GM21447 (cell line): ENCODE measurements around the gene TRIM63.
A peak's percentile ranks its signal among the peaks of the same experiment; 100 is the strongest.

Experiments used
- ATAC-seq: cut with Tn5 transposase; IDR thresholded peaks from one replicate; pipeline ENCODE4 v1.9.1; 2021; ENCODE audit not compliant: unreplicated experiment

TRIM63 gene

DNA sequence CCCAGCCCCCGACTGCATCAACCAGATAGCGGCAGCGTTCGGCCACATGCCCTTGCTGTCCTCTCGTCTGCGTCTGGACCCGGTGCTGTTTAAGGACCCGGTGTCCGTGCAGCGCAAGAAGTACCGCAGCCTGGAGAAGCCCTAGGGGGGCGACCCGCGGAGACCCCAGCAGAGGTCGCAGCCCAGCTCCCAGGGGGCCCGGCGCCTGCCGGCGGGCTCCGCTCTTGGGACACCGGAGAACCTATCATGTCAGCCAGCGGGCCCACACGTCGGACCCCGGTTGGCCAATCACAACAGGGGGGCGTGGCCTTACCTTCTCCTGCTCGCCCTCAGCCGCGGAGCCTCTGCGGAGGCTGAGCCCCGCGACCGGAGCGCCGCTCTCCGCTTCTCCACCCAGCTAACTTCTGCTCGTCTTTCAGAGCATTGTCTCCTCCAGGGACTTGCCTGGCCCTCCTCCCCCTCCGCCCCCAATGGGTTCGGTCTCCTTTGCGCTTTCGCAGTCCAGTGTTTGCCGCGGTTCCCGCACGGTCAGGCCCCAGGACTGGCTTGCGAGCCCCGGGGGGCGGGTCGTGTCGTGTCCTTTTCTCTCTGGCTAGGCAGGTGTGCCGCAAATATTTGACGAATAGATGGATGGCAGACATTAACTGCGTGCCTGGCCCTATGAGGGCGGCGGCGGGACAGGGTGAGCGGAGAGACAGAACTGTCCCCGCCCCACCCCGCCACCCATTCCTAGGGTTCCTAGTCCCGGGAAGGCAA lies 32.0 kb downstream of the TRIM63 start:
- peak; percentile 92 for ATAC-seq

DNA sequence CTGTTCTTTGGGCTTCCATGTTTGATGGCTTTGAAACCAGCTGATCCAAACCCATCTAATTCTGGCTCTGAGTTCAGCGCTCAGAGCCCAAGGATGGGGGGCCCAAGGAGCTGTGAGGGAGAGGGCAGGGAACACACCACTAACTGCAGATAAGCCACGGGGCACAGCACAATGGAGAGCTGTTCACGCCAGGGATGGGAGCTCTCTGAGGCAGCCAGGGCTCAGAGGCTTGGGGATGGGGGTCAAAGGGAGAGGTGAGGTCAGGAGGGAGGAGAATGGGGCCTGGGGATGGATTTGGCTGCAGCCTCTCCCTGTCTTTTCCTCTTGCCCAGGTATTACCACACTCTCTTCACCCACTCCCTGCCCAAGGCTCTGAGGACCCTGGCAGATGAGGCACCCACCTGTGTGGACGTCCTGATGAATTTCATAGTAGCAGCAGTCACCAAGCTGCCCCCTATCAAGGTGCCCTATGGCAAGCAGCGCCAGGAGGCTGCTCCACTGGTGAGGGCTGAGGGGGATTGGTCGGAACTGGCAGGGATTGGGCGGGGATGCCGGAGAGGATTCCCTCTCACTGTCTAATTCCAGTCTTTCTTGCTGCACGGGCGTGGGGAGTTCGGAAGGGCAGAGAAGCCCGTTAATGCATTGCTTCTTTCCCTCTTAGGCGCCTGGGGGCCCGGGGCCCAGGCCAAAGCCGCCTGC lies 32.8 kb downstream of the TRIM63 start:
- no peak for ATAC-seq

DNA sequence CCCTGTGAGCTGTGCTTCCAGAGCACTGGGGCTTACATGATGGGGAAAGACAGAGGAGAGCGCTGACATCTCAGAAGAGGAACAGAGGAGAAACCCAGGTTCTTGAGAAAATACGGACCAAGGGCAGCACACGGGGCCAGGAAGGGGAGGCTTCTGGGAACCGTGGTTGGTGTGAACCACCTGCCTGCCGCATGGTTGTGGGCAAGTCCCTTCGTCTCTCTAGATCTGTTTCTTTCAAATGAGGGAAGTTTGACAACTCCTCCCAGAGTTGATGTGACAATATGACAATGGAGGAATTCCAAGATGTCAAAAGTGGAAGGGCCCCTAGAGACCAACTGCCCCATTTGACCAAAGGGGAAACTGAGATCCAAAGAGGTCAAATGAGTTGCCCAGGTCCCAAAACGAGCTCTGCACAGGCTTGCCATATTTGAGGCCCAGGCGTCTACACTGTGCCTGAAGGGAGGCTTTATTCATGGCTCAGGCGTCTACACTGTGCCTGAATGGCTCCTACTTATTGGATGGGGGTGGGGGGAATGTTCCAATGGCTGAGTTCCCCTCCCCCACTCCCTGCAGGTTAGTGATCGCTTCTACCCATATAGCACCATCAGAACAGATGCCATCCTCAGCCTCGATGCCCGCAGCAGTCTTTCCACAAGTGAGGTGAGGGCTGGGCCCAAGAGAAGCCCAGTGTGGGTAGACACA lies 34.6 kb downstream of the TRIM63 start:
- no peak for ATAC-seq

- ATAC-seq, result no peak
These were observed 35.7 kb downstream of the TRIM63 start for GRCh38 chr1:26031611-26032220.

GRCh38 chr1:26031196-26031595 lies 36.2 kb downstream of the TRIM63 start:
- ATAC-seq, result no peak

- no peak for ATAC-seq
These were observed 37.5 kb downstream of the TRIM63 start for GRCh38 chr1:26029864-26030481.

- no peak for ATAC-seq
These were observed 38.2 kb downstream of the TRIM63 start for GRCh38 chr1:26029054-26029863.

DNA sequence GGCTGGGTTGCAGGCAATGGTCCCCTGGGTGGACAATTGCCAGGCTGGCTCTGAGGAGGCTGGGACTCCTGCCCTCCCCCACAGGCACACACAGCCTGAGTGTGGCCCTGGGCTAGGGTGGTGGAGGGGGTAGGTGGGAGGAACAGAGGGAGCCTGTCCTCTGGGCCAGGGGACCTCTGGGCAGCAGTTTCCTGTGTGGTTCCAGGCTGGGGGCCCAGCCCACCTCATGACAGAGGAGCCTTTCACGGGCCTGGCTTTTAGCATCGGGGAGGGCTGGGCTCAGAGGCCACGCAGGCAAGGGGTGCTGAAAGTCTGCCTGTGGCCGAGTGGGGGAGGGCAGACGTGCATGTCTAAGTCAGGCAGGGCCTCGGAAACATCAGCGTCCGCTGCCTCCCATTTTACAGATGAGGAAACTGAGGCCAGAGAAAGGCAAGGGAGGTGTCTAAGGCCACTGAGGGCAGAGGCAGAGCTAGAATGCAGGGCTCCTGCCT lies 38.9 kb downstream of the TRIM63 start:
- ATAC-seq, result no peak

GRCh38 chr1:26027716-26028489 lies 39.5 kb downstream of the TRIM63 start:
- ATAC-seq, result no peak

GRCh38 chr1:26025517-26025916 lies 41.9 kb downstream of the TRIM63 start:
- no peak for ATAC-seq

DNA sequence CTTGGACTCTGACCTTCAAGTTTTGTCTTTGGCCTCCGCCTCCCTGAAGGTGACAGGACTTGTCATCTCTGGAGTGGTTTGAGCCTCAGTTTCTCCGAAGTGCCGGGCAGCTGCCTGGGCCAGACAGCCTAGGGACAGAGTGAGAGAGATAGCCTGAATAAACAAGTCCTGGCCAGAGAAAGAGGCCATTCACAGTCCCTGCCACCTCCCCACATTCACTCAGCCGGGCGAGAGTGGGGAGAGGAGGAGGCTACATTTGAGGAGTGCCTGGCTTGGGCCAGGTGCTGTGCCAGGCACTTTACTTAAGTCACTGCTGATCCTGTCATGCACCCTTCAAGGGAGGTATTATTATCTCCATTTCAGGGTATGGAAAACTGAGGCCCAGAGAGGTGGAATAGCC lies 42.4 kb downstream of the TRIM63 start:
- ATAC-seq, result no peak

GRCh38 chr1:26023826-26024225 lies 43.6 kb downstream of the TRIM63 start:
- ATAC-seq, result no peak

DNA sequence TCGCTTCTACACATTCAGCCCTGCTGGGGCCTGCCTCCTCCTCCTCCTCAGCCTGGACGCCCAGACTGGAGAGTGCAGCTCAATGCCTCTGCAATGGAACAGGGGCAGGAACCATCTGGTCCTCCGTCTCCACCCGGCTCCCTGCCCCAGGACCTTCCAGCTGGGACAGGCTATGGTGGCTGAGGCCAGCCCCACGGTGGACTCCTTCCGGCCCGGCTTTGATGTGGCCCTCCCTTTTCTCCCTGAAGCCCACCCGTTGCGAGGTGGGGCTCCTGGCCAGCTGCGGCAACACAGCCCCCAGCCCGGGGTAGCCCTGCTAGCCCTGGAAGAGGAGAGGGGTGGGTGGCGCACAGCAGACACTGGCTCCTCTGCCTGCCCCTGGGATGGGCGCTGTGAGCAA lies 44.4 kb downstream of the TRIM63 start:
- no peak for ATAC-seq

DNA sequence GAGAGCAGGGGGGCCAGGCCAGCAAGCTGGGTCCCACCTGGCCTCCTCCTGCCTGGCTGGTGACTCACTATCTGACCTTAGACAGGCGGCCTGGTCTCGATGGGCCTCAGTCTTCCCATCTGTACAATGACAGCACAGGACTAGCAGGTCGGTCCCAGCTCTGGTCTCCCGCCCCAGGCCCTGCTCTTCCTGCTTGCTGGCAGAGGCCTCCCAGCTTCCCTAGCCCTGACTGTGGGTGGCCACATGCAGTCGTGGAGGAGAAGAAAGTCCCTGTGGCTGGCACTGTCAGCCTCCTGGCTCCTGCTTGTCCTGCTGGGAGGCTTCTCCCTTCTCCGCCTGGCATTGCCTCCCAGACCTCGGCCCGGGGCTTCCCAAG lies 45.0 kb downstream of the TRIM63 start:
- ATAC-seq, result no peak

GRCh38 chr1:26021647-26022403 lies 45.6 kb downstream of the TRIM63 start, which contains the start of gene EXTL1:
TSS of gene EXTL1 (plus strand) at chr1:26021775. CDS start at chr1:26022647, 872 bp downstream.
- ATAC-seq, result no peak

GRCh38 chr1:26020941-26021646 lies 46.3 kb downstream of the TRIM63 start:
- no peak for ATAC-seq

DNA sequence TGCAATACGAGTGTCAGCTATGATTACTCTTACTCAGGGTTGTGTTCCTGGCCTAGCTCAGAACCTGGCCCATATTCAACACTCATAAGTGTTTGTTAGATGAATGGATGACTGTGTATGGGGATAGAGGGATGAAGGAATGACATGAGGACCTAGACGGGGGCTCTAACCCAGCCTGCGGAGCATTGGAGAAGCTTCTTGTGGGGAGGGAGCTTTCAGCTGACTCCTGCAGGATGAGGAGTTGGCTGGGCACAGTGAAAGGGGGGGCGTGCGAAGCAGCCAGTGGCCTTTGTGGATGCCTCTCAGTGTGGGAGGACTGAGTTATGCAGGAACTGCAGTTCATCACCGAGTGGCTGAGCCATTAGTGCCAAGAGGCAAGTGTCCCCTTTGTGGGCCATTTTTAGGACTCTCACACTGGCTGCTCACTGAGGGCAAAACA lies 47.1 kb downstream of the TRIM63 start:
- no peak for ATAC-seq
